ENCODE measurements around the gene SLC7A7.
"Not testable (repeated sequence)": the region's sequence is repeated elsewhere in the genome, so short reads cannot be mapped to it uniquely, and the experiment has no call there.

Gene SLC7A7

DNA sequence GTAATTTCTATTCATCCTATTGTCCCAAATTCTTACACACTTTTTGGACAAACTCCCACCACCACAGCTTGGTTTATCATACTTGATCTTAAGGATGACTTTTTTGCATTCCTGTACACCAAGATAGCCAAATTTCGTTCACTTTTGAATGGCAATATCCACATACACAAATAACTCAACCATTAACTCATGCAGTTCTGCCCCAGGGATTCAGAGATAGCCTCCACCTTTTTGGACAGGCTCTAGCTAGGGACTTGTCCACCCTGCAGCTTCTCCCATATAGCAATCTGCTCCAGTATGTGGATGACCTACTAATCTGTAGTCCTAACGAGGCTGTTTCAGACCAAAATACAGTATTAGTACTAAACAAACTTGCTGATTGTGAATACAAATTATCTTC is 81.4 kb downstream of the SLC7A7 start:
- H3K27ac Mint-ChIP-seq = no peak overlapping the region
- no peaks in the 10 kb centered on the region for H3K9me3 Mint-ChIP-seq
- H3K4me3 Mint-ChIP-seq = no peak overlapping the region
- no peak for DNase-seq (ENCODE audit: low spot score in 2 of 2)
- peaks cover 9% of the 10 kb centered on the region for H3K4me1 Mint-ChIP-seq
- ATAC-seq = no peak
- no peaks in the 10 kb centered on the region for H3K36me3 Mint-ChIP-seq

DNA sequence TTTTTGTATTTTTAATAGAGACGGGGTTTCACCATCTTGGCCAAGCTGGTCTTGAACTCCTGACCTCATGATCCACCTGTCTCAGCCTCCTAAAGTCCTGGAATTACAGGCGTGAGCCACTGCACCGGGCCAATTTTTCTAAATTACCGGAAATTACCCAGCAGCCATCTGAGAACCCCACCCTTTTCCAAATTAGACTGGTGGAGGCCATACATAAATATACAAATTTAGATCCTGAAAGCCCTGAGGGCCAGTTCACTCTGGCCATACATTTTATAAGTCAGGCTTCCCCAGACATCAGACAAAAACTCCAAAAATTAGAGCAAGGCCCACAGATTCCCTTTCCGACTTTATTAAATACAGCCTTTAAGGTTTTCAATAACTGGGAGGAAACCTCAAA is 83.2 kb downstream of the SLC7A7 start:
- not testable (repeated sequence) for H3K36me3 Mint-ChIP-seq; H3K4me3 Mint-ChIP-seq; H3K9me3 Mint-ChIP-seq; DNase-seq (ENCODE audit: low spot score in 2 of 2); H3K4me1 Mint-ChIP-seq; ATAC-seq; H3K27ac Mint-ChIP-seq

DNA sequence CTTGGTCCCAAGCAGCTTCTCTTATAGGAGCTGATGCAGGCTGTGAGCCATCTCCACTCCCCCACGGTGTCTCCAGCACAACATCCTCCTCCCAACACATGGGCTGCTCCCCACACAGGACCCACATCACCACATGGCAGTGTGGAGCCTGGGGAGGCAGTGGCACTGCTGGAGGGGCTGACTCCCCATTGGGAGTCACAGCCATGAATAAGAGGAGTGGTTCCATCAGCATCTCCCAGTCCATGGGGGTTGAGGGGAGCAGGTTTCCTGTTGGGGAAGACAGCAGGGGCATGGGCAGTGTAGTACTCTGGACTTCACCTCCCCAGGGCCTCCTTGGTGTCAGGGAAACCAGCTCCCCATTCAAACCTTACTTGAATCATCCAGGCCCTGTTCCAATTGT is 89.2 kb downstream of the SLC7A7 start:
- ATAC-seq (no peak), DNase-seq (ENCODE audit: low spot score in 2 of 2) (no peak)
- Mint-ChIP-seq H3K9me3 (no peaks in the 10 kb centered on the region), H3K36me3 (no peaks in the 10 kb centered on the region), H3K27ac (no peak overlapping the region), H3K4me3 (no peak overlapping the region), H3K4me1 (no peaks in the 10 kb centered on the region)

DNA sequence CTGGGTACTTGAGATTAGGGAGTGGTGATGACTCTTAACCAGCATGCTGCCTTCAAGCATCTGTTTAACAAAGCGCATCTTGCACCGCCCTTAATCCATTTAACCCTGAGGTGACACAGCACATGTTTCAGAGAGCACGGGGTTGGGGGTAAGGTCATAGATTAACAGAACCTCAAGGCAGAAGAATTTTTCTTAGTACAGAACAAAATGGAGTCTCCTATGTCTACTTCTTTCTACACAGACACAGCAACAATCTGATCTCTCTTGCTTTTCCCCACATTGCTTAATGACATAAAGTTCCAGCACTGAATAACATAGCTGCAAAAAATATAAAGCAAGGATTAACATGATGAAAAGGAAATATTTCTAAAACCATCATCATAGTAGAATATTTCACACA is 89.9 kb downstream of the SLC7A7 start:
- H3K27ac Mint-ChIP-seq; H3K36me3 Mint-ChIP-seq; H3K4me1 Mint-ChIP-seq; H3K4me3 Mint-ChIP-seq; DNase-seq (ENCODE audit: low spot score in 2 of 2); H3K9me3 Mint-ChIP-seq; ATAC-seq: not testable (repeated sequence)

DNA sequence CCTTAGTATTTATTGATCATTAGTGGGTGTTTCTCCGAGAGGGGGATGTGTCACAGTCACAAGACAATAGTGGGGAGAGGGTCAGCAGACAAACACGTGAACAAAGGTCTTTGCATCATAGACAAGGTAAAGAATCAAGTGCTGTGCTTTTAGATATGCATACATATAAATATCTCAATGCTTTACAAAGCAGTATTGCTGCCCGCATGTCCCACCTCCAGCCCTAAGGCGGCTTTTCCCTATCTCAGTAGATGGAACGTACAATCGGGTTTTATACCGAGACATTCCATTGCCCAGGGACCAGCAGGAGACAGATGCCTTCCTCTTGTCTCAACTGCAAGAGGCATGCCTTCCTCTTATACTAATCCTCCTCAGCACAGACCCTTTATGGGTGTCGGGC is 90.4 kb downstream of the SLC7A7 start:
- H3K4me3 Mint-ChIP-seq; H3K9me3 Mint-ChIP-seq; H3K4me1 Mint-ChIP-seq; H3K36me3 Mint-ChIP-seq; DNase-seq (ENCODE audit: low spot score in 2 of 2); H3K27ac Mint-ChIP-seq; ATAC-seq: not testable (repeated sequence)

DNA sequence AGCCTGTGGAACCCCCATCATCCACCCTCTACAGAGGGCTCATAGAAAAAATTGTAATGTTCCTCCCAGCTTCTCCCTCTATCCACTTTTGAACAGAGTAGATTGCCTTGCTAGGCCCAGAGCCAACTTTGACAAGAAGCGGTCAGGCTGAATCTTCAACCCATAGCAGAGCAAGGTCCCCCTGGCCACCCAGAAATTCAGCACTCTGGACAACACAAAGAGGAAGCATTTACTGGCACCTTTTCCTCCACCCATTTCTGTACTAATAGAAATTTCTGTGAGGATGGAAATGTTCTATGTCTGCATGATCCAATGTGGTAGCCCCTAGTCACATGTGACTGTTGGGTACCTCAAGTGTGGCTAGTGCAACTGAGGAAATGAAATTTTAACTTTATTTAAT is 91.4 kb downstream of the SLC7A7 start:
- Mint-ChIP-seq H3K4me3 (no peak overlapping the region), H3K36me3 (no peaks in the 10 kb centered on the region), H3K27ac (no peak overlapping the region), H3K4me1 (no peaks in the 10 kb centered on the region), H3K9me3 (no peaks in the 10 kb centered on the region)
- ATAC-seq (no peak), DNase-seq (ENCODE audit: low spot score in 2 of 2) (no peak)

Data from stimulated activated effector memory CD8-positive, alpha-beta T cell treated with anti-CD3 and anti-CD28 coated beads, Interleukin-12 subunit alpha, Interleukin-12 subunit beta, amount 100 ng/mL, for 72 hours (primary cell).